Coronary artery (tissue), 2 donors: ENCODE results near the gene GDAP1L1.
A peak's percentile ranks its signal among the peaks of the same experiment; 100 is the strongest.

Source experiments
- DNase-seq: peaks from one replicate; pipeline ENCODE4 v3.0.0-alpha.2; 2017; ENCODE audit warnings: low spot score
- H3K27ac ChIP-seq, 2 donors: fragments of 200-600 bp; sonication (generic); one replicate each; pipeline ENCODE4 v1.5.1; 2016 to 2019
- H3K4me3 ChIP-seq: fragments of 200-600 bp; sonication (generic); 2 replicates; pipeline ENCODE4 v1.5.1; 2016; ENCODE audit warnings: mild to moderate bottlenecking, moderate library complexity
- TF ChIP-seq, protein P1 (sequence below): fragments of 200-600 bp; sonication (generic); IDR thresholded peaks from one replicate; pipeline ENCODE4 v1.5.1; 2019; ENCODE audit warnings: antibody characterized with exemption

GDAP1L1 gene

DNA sequence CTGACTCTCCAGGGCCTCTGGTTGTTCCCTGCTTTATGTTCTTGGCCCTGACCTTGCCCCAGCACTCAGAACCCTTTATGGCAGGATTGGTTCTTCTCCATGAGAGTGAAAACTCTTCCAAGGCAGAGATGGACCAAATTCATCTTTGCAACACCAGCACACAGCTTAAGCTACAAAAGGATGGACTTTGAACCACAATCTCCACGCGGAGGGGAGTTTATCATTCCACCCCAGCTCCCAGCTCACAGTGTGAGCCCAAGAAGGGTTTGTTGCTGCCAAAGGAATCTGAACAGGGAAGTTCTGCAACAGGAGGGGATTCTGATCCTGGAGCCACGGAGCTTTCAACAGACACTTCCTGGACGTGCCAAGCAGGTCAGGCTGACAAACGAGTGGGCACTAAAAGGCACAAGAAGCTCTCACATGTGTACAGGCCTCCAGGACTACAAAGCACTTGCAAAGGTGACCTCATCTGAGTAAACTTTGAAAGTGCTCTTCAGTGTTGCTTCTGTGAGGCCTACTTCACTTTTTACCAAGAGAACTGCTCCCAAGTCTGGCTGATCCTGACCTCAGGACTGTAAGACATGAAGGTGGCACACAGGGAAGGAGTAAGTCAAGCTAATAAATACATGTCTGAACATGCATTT lies 55.0 kb downstream of the GDAP1L1 start:
- Histone ChIP-seq H3K27ac (no peak overlapping the region), H3K4me3 (no peak overlapping the region)
- TF ChIP-seq, protein P1, sequence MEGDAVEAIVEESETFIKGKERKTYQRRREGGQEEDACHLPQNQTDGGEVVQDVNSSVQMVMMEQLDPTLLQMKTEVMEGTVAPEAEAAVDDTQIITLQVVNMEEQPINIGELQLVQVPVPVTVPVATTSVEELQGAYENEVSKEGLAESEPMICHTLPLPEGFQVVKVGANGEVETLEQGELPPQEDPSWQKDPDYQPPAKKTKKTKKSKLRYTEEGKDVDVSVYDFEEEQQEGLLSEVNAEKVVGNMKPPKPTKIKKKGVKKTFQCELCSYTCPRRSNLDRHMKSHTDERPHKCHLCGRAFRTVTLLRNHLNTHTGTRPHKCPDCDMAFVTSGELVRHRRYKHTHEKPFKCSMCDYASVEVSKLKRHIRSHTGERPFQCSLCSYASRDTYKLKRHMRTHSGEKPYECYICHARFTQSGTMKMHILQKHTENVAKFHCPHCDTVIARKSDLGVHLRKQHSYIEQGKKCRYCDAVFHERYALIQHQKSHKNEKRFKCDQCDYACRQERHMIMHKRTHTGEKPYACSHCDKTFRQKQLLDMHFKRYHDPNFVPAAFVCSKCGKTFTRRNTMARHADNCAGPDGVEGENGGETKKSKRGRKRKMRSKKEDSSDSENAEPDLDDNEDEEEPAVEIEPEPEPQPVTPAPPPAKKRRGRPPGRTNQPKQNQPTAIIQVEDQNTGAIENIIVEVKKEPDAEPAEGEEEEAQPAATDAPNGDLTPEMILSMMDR: no peak
- no peak for DNase-seq

DNA sequence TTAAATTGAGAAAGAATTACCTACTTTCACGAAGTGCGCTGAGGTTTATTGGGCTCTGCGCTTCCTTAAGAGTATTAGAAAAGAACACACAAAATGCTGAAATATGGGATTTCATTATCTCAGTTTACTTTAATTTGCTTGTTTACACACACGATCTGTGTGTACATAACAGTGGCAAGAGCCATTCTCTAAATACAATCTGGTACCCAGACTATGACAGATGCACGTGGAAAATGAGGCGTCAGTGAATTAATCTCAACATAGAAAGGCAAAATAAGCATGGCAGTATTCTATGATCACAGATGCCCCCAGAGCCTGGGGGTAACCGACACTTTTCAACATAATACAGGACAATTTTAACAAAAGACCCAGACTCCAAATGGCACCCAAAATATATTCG lies 55.6 kb downstream of the GDAP1L1 start:
- TF ChIP-seq, protein P1: no peak
- Histone ChIP-seq H3K27ac (no peak overlapping the region), H3K4me3 (no peak overlapping the region)
- DNase-seq: no peak

DNA sequence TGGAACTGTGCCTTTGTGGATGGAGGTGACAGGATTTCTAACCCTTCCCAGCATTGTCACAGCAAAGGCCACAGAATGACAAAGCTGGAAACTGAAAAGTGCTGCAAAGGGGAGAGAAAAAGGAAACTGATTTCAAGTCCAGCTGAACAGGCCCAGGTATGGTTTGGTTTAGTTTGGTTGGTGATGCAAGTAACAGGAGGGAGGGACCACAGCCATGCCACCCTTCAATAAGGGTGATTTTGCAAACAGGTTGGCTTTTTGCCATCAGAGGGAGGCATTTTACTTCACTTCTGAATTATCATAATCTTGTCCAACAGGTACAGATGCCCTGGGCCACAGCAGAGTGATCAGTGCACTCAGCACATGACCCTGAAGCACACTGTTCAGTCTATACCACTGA lies 57.3 kb downstream of the GDAP1L1 start:
- no peak overlapping the region for H3K4me3 ChIP-seq
- TF ChIP-seq, protein P1: no peak
- no peak for DNase-seq
- H3K27ac ChIP-seq: no peak overlapping the region

DNA sequence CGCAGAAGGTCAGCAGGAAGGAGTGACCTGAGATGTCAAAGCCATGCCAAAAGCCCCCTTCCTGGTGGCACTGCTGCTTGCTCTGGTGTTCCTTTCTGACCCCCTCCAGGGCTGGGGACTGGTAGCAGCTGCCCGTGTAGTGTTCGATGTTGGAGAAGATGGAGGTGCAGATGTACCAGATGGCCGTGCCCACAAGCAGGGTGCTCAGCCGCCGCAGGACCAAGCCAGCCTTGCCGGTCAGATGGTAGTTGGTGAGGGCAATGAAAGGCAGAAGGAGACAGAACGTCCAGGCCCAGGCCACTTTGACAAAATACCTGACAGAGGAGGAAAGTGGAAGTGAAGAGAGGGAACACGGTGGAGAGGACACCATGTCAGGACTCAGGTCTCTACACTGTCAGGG lies 59.8 kb downstream of the GDAP1L1 start:
- Histone ChIP-seq H3K4me3 (no peak overlapping the region), H3K27ac (no peak overlapping the region)
- TF ChIP-seq, protein P1: no peak
- no peak for DNase-seq

DNA sequence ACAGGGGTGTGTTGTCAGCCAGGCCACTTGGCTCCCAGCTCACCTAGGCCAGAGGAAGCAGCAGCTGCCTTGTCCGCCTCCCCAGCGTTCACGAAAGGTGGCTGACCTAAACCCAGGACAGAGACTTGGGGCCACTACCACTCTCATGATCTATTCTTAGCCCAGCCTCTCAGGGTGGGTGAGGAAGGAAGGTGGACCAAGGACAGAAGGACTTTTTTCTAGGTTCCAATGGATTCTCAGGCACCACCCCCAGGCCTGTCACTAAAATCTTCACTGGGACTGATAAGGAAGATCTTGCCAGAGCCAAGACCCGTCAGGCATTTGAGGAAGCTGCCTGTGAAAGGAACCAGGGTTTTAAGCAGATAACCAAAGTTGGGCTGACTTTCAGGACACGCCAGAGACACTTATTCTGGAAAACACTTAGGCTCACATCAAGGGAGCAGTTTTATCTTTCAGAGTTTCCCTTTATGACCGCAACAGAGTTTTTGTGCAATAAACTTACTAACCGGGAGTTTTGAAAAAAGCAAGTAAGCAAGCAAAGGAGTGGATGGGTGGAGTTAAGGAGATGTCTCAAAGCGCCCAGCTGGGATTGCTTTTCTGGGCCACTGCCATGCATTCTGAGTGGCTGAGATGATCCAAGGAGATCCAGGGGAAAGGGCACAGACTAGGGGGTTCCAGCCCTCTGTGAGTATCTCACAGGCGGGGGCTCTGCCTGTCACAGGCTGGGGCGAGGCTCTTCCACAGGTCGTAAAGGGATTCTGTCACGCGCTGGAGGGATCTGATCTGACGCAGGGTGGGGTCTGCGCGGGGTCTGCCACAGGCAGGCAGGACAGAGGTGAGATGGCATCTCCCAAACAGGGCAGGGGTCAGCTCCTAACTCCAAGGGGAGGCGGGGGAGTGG lies 62.9 kb downstream of the GDAP1L1 start:
- H3K4me3 ChIP-seq: peak overlapping the region; percentile 97
- TF ChIP-seq, protein P1: no peak
- DNase-seq: no peak
- H3K27ac ChIP-seq: peak overlapping the region in 1 of 2 donors; percentile 85

DNA sequence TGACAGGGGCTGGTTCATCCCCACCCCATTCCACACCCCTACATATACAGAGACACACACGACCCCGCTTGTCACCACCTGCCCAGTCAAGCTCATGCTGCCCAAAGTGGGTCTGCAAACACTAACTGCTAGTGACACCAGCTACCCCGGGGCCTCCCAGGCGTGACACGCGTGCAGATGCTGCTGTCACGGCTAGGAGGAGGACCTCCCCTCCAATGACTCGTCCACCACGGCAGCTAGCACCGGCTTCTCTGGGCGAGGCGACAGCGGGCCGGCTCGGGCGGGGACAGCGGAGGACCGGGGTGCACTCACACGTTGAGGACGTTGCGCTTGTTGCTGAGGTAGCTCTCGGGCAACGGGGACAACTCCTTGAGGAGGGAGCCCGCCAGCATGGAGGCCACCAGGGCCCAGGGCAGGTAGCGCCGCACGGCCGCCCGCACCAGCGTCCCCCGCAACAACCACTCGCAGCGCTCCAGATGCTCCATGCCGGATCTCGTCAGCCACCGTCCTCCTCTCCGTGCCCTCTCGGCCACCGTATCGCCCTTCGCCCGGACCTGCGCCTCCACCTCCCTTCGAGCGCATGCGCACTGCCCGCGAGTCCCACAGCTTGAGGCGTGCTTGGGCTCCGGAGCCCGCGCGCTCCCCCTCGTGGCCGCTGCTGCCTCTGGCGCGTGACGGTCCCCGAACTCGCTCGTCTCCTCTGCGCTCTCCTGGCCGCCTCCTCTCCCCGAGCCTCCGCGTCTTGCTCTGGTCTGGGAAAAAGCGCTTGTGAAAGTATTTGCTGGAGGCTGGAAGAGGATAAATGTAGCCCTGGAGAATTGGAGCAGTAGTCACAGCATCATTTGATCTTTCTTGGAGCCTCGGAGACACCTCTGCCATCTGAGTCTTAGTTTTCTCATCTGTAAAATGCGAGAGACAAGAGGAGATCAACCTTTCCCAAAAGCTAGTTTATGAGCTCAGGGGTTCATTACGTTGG lies 63.8 kb downstream of the GDAP1L1 start, which contains the start of gene FITM2:
FITM2 (minus strand) TSS at position 539 of the 976 bp plus-strand sequence; CDS start at position 485, 54 bp downstream.
- Histone ChIP-seq H3K27ac (peak within 1 kb of the TSS; percentile 52 to 85), H3K4me3 (peak within 1 kb of the TSS; percentile 97)
- TF ChIP-seq, protein P1: peak; percentile 94
- DNase-seq: peak; percentile 97
